Smooth muscle cell of the brain vasculature (primary cell): ENCODE results near the gene NUDT21.
A peak's percentile ranks its signal among the peaks of the same experiment; 100 is the strongest.
"Not testable (repeated sequence)": the region's sequence is repeated elsewhere in the genome, so short reads cannot be mapped to it uniquely, and the experiment has no call there.

ENCODE experiments used
- DNase-seq: peaks from one replicate; pipeline ENCODE4 v3.0.0-alpha.2; 2012; ENCODE audit warnings: low read depth, low spot score

Gene NUDT21

DNA sequence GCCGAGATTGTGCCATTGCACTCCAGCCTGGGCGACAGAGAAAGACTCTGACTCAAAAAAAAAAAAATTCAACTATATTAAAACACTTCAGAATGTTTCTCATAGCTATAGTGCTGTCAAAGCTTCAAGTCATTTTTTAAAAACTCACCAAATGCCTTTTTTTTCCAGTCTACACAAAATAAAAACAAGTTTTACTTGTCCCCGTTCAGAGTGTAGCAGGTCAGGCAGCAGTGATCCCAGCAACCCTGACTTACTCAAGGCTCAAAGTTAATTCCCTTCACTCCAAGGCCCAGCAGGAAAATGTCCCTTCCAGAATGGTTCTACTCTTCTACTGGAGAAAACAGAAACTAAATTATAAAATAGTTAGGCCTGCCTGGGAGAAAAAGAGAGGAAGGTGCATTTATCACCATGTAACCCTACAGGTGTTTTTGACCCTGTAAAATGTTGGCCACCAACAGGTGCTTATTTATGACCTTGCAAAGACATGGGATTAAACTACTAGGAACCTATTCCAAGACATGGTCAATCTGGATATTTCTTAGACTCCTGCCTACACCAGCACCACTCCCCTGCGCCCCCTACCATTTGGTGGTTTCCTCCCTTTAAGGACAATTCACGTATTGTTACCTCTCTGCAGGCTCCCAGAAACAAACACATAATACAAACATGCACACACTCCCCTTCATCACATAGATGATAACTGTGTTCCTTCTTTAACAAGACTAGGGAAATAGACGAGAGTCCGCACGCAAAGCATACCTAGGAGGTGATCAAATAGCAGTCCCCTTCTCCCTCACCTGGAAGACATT, 31.2 kb downstream of the NUDT21 start:
- DNase-seq = no peak

- DNase-seq = no peak
Measured at GRCh38 chr16:56417138-56417537, 34.0 kb downstream of the NUDT21 start.

DNA sequence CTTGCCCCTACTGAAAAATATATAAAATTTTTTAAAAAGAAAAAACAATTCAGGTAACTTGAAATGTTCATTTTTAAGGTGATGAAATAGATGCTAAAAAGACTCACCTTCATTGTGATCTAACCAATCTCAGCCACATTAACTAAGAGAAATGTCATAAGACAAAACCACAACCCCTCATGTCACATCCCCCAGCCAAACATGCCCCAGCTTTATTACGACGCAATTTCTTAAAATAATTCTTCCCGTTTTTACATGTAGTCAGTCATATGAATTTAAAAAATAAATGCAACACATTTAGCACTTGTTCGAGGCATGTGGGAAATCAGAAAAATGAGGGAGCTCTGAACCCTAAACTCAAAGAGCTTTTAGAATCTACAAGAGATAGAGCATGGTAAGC, 35.3 kb downstream of the NUDT21 start:
- no peak for DNase-seq

DNA sequence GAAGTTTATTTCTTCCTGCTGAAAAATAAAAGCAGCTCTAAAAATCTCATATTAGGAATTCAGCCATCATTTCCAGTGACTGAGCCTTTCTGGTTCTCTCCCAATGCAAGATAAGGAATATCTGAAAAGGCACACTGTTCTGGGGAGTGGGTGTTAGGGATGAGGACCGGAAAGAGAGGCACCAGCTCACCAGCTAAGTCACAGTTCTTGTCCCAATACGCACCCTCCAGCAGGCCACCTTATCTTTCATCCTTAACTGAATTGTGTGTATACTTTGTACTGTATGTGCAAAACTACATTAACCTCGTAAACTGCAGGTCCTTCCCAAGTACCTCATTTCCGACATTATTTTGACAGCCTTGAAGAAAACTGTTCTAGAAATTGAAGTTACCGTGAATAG, 36.8 kb downstream of the NUDT21 start:
- DNase-seq = no peak

GRCh38 chr16:56413381-56413780, 37.8 kb downstream of the NUDT21 start:
- DNase-seq = no peak

- DNase-seq = no peak
Measured at GRCh38 chr16:56411624-56412023, 39.5 kb downstream of the NUDT21 start.

DNA sequence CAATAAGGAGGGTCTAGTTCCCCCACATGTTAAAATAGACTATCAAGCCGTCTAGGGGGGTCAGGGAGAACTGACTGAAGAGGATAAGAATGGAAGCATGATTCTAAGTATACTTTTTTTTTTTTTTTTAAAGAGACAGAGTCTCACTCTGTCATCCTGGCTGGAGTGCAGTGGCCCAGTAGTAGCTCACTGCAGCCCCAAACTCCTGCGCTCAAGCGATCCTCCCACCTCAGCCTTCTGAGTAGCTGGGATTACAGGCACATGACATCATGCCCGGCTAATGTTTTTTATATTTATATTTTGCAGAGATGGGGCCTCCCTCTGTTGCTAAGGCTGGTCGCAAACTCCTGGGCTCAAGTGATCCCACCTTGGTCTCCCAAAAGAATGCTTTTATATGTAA, 40.0 kb downstream of the NUDT21 start:
- no peak for DNase-seq

DNA sequence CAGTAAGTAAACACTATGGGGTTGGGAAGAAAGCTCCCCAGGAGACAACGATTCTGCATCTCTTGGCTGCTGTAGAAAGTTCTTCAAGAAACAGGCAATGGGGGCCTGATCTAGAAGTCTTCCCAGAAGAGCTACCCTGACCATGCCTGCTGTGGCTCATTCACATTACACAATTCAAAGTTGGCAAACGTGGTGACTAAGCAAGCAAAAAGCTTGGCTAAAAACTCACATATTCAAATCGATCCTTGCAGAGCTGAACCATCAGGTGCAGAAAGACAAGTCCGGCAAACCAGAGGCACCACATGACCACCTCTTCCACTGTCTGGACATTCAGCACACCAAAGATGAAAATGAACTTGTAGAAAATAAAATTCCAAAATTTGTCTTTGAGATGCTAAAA, 41.9 kb downstream of the NUDT21 start:
- DNase-seq = no peak

DNA sequence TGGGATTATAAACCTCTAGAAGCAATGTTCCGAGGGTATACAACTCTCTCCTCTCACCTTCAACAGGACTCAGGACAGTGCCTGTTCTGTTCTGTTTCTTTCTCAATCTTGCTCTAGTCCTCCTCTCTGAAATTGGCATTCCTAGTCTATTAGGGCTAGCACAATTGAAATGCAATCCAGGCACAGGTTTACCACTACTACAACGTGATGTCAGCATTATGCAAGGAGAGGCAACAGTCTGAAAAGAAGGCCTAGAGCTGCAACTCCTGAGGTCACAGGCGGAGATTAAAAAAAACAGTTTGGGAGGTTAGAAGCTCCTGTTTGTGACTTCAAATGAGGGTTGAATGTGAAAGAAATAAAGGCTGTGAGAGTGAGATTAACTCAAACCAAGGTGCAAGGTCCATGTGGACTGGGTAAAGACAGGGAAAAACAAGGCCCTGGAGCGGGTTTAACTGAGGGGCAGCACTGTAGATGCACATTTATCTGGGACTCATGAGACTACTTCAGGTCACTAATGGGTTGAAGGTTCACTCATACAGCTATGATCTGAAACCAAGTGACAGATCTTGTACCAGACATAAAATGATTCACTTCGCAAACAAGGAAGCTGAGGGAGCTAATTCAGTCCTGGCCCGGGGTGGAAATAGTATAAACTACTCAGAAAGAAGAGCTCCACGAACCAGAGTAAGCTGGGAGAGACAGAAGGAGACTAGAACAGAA, 42.6 kb downstream of the NUDT21 start:
- DNase-seq = no peak

GRCh38 chr16:56405977-56406672, 45.0 kb downstream of the NUDT21 start:
- DNase-seq = no peak

DNA sequence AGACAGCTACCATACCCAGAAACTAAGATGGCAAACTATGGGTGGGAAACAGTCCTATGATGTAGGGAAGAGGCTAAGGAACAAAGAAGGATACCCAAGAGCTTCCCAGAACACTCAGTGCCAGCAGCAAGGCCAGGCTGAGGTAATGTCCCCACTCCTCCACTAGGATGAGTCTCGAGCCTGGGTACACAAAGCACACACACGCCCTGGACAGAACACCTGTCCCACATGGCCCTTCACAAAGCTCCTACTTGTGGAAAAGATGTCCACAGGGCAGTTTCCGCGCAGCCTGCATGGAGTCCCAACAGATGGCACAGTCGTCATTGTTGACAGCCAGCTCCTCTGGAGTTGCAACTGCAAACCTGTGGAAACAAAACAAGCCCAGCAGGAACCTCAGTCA, 49.6 kb downstream of the NUDT21 start:
- no peak for DNase-seq

GRCh38 chr16:56400458-56400857, 50.7 kb downstream of the NUDT21 start:
- no peak for DNase-seq

- DNase-seq = no peak
Measured at GRCh38 chr16:56399486-56399885, 51.6 kb downstream of the NUDT21 start.

GRCh38 chr16:56399047-56399446, 52.1 kb downstream of the NUDT21 start:
- DNase-seq = no peak

DNA sequence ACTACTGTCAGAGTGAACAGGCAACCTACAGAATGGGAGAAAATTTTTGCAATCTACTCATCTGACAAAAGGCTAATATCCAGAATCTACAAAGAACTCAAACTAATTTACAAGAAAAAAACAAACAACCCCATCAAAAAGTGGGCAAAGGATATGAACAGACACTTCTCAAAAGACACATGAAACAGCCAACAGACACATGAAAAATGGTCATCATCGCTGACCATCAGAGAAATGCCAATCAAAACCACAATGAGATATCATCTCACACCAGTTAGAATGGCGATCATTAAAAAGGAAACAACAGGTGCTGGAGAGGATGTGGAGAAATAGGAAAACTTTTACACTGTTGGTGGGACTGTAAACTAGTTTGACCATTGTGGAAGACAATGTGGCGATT, 54.4 kb downstream of the NUDT21 start:
- DNase-seq = not testable (repeated sequence)

- peak; percentile 39 for DNase-seq
Measured at GRCh38 chr16:56389554-56389953, 61.6 kb downstream of the NUDT21 start.

GRCh38 chr16:56388209-56388608, 62.9 kb downstream of the NUDT21 start:
- no peak for DNase-seq

DNA sequence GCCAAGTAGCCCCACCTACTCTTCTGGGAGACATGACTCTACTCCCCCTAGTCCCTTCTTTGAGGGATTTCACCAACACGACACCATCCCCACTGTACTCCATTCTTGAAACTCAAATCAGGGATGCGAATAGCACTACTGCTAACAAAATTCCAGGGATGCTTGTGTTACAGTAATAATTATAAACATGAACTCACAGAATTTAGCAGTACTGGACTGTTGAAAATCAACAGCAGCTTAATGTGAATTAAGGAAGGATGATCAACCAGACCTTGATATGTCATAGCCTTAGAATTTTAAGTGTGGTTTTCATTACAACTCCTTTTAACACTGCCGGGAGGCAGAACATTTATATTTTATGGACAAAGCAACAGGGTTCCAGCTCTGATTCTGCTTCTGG, 63.7 kb downstream of the NUDT21 start:
- no peak for DNase-seq

GRCh38 chr16:56384074-56384721, 66.9 kb downstream of the NUDT21 start:
- DNase-seq = no peak

DNA sequence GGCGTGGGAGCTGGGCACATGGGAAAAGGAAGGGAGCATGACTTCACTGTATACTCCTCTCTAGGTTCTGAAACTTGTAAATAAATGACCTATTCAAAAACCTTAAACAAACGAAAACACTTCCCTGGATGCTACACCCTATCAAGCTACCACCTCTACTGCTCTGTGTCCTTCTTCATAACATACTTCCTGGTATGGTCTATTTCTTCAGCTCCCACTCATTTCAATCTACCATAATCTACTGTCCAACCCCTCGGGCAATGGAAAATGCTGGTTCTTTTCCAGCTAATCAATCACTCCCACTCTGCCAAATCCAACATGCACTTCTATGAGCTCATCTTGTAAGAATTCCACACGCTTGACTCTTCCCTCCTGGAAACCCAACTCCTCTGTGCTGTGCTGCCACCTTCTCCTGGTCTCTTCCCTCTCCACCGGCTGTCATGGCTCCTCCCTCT, 68.2 kb downstream of the NUDT21 start:
- DNase-seq = no peak

DNA sequence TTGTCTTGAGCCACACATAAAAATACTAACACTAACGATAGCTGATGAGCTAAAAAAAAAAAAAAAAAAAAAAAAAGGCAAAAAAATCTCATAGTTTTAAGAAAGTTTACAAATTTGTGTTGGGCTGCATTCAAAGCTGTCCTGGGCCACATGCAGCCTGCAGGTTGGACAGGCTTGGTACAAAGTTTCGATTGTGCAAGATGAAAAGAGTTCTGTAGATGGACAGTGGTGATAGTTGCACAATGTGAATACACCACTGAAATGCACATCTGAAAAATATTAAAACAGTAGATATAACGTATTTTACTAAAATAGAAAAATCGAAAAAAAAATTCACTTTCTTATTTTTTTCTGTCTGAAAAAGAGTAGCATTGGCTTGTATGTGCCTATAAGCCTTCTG, 68.7 kb downstream of the NUDT21 start:
- DNase-seq = no peak
